ENCODE results near the gene ITGB5. TPM values are rescaled to one million over a fixed set of nuclear protein-coding genes. Genes with fewer than 3 reads are reported as not detected.
A peak's percentile ranks its signal among the peaks of the same experiment; 100 is the strongest.
"Not testable (repeated sequence)": the region's sequence is repeated elsewhere in the genome, so short reads cannot be mapped to it uniquely, and the experiment has no call there.

ITGB5 gene
- total RNA-seq, 4 donors from 2014 or later: 155 to 452 (median 234) TPM

DNA sequence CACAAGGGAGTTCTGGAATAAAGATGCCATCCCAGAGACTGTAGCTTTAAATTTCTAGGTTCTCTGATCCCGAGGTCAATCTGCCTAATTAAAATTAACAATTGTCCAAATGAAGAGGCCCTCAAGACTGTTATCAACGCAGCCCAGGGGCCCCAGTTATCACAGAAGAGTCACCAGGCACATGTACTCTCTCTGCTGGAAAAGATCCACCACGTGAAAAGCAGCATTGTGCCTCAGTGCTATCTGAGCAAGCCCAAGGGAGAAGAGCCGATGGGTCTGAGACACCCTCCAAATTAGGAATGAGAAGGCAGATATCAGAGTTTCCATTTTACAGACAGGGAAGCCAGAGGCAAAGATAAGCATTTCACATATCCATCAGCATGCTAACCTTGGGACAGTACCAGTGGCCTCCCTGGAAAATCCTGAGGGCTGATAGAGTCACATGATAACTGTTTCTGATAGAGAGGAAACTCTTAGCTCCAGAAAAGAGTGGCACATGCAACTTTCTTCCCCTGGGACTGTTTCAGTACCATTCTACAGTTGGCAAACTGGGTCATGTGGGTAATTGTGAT, 55.5 kb downstream of the ITGB5 start:
- no peak for TF ChIP-seq CTCF (IDR thresholded peaks at IDR 0.05)
- DNase-seq (ENCODE audit: low spot score): no peak
- ATAC-seq (ENCODE audit: low FRiP score): no peak

GRCh38 chr3:124829819-124830554, 57.2 kb downstream of the ITGB5 start:
- no peak for TF ChIP-seq CTCF (IDR thresholded peaks at IDR 0.05)
- ATAC-seq (ENCODE audit: low FRiP score) (no peak), DNase-seq (ENCODE audit: low spot score) (no peak)

- DNase-seq (ENCODE audit: low spot score): no peak
- no peak for TF ChIP-seq CTCF (IDR thresholded peaks at IDR 0.05)
- no peak for ATAC-seq (ENCODE audit: low FRiP score)
Observed at GRCh38 chr3:124829178-124829818, 57.9 kb downstream of the ITGB5 start.

GRCh38 chr3:124827476-124828206, 59.5 kb downstream of the ITGB5 start:
- not testable (repeated sequence) for DNase-seq (ENCODE audit: low spot score); ATAC-seq (ENCODE audit: low FRiP score)

DNA sequence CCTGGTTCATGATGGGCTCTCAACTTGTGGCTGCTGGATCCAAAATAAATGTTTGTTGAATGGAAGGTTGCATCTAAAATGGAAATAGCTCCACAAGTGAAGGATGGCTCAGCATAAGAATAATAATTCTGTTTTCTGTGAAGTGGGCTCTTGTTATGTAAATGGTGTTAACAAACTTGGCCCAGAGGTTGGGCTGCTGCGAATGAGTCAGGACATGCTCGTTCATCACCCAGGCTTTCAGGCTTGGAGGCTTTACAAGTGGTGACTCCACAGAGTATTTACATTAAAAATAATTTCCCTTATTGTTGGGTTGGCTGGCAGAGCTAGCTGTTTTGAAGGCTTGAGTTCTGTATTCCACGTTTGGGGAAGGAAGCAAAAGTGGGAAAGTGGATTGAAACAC, 60.5 kb downstream of the ITGB5 start:
- peak; percentile 91 for ATAC-seq (ENCODE audit: low FRiP score)
- no peak for DNase-seq (ENCODE audit: low spot score)
- no peak for TF ChIP-seq CTCF (IDR thresholded peaks at IDR 0.05)

GRCh38 chr3:124824286-124824915, 62.8 kb downstream of the ITGB5 start:
- no peak for TF ChIP-seq CTCF (IDR thresholded peaks at IDR 0.05)
- ATAC-seq (ENCODE audit: low FRiP score) (no peak), DNase-seq (ENCODE audit: low spot score) (no peak)

DNA sequence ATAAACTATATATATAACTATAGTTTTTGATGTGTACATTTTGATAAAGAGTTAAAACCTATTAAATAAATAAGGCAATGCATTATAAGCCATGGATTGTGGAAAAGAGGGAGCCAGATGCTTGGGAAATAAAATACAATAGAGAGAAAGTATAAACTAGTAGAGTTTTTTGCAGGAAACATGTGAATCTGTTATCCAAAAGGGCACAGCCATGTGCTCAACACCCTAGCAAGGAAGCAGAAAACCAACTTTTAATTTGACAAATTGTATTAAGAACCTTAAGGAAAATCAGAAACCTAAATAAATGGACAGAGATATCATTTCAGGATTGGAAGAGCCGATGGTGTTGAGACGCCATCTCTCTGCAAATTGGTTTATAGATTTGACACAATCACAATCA, 63.5 kb downstream of the ITGB5 start:
- ATAC-seq (ENCODE audit: low FRiP score) (no peak), DNase-seq (ENCODE audit: low spot score) (no peak)
- TF ChIP-seq CTCF (IDR thresholded peaks at IDR 0.05): no peak
